ENCODE results near the gene CTNNA1.
"Not testable (repeated sequence)": the region's sequence is repeated elsewhere in the genome, so short reads cannot be mapped to it uniquely, and the experiment has no call there.

The CTNNA1 gene

GRCh38 chr5:138815529-138815928, 62.3 kb downstream of the CTNNA1 start:
- no peak for DNase-seq (ENCODE audit: low spot score)

GRCh38 chr5:138817241-138817640, 64.0 kb downstream of the CTNNA1 start:
- no peak for DNase-seq (ENCODE audit: low spot score)

- no peak for DNase-seq (ENCODE audit: low spot score)
These were observed 65.9 kb downstream of the CTNNA1 start for GRCh38 chr5:138819081-138819480.

- no peak for DNase-seq (ENCODE audit: low spot score)
These were observed 67.5 kb downstream of the CTNNA1 start for GRCh38 chr5:138820695-138821094.

- DNase-seq (ENCODE audit: low spot score) = no peak
These were observed 71.3 kb downstream of the CTNNA1 start for GRCh38 chr5:138824516-138824915.

- DNase-seq (ENCODE audit: low spot score) = no peak
These were observed 72.0 kb downstream of the CTNNA1 start for GRCh38 chr5:138824924-138825863.

GRCh38 chr5:138828556-138828955, 75.3 kb downstream of the CTNNA1 start:
- no peak for DNase-seq (ENCODE audit: low spot score)

GRCh38 chr5:138829341-138829740, 76.1 kb downstream of the CTNNA1 start:
- no peak for DNase-seq (ENCODE audit: low spot score)

GRCh38 chr5:138831703-138832102, 78.5 kb downstream of the CTNNA1 start:
- DNase-seq (ENCODE audit: low spot score) = no peak

- DNase-seq (ENCODE audit: low spot score) = no peak
These were observed 79.0 kb downstream of the CTNNA1 start for GRCh38 chr5:138832218-138832617.

- DNase-seq (ENCODE audit: low spot score) = no peak
These were observed 79.9 kb downstream of the CTNNA1 start for GRCh38 chr5:138833080-138833479.

- DNase-seq (ENCODE audit: low spot score) = no peak
These were observed 80.7 kb downstream of the CTNNA1 start for GRCh38 chr5:138833726-138834480.

GRCh38 chr5:138834853-138835252, 81.6 kb downstream of the CTNNA1 start:
- DNase-seq (ENCODE audit: low spot score) = not testable (repeated sequence)

GRCh38 chr5:138837160-138837559, 83.9 kb downstream of the CTNNA1 start:
- DNase-seq (ENCODE audit: low spot score) = no peak

GRCh38 chr5:138840103-138840502, 86.9 kb downstream of the CTNNA1 start:
- no peak for DNase-seq (ENCODE audit: low spot score)

- DNase-seq (ENCODE audit: low spot score) = no peak
These were observed 88.3 kb downstream of the CTNNA1 start for GRCh38 chr5:138841531-138841930.

- no peak for DNase-seq (ENCODE audit: low spot score)
These were observed 90.3 kb downstream of the CTNNA1 start for GRCh38 chr5:138843316-138844124.

GRCh38 chr5:138844125-138844461, 90.9 kb downstream of the CTNNA1 start:
- DNase-seq (ENCODE audit: low spot score) = no peak

GRCh38 chr5:138844812-138845513, 91.7 kb downstream of the CTNNA1 start:
- no peak for DNase-seq (ENCODE audit: low spot score)

GRCh38 chr5:138849439-138849838, 96.2 kb downstream of the CTNNA1 start:
- DNase-seq (ENCODE audit: low spot score) = no peak

GRCh38 chr5:138849882-138850281, 96.7 kb downstream of the CTNNA1 start:
- DNase-seq (ENCODE audit: low spot score) = no peak

Data from CD4-positive, alpha-beta T cell treated with Interleukin-2 at 100 ng/mL for 4 hours (primary cell).